GM21619 (cell line): ENCODE measurements around the gene KCNE3.
"Not testable (repeated sequence)": the region's sequence is repeated elsewhere in the genome, so short reads cannot be mapped to it uniquely, and the experiment has no call there.

Experiments used
- ATAC-seq: cut with Tn5 transposase; IDR thresholded peaks from one replicate; pipeline ENCODE4 v1.9.1; 2021; ENCODE audit not compliant: unreplicated experiment

KCNE3 gene

GRCh38 chr11:74443071-74443864 lies 24.1 kb downstream of the KCNE3 start:
- no peak for ATAC-seq

GRCh38 chr11:74442636-74443035 lies 24.7 kb downstream of the KCNE3 start:
- no peak for ATAC-seq

- ATAC-seq = no peak
These were observed 28.7 kb downstream of the KCNE3 start for GRCh38 chr11:74438681-74439080.

GRCh38 chr11:74437441-74438042 lies 29.8 kb downstream of the KCNE3 start:
- no peak for ATAC-seq

GRCh38 chr11:74434528-74434927 lies 32.8 kb downstream of the KCNE3 start:
- ATAC-seq = no peak

GRCh38 chr11:74429205-74429604 lies 38.1 kb downstream of the KCNE3 start:
- ATAC-seq = no peak

GRCh38 chr11:74427384-74427886 lies 39.9 kb downstream of the KCNE3 start:
- ATAC-seq = no peak

- no peak for ATAC-seq
These were observed 42.2 kb downstream of the KCNE3 start for GRCh38 chr11:74425100-74425499.

- ATAC-seq = no peak
These were observed 48.8 kb downstream of the KCNE3 start for GRCh38 chr11:74418509-74418895.

GRCh38 chr11:74417860-74418508 lies 49.4 kb downstream of the KCNE3 start:
- ATAC-seq = no peak

- ATAC-seq = no peak
These were observed 50.0 kb downstream of the KCNE3 start for GRCh38 chr11:74417379-74417804.

- ATAC-seq = not testable (repeated sequence)
These were observed 50.4 kb downstream of the KCNE3 start for GRCh38 chr11:74416974-74417373.

GRCh38 chr11:74412733-74413359 lies 54.5 kb downstream of the KCNE3 start:
- no peak for ATAC-seq

- no peak for ATAC-seq
These were observed 55.0 kb downstream of the KCNE3 start for GRCh38 chr11:74412321-74412720.

GRCh38 chr11:74409633-74410032 lies 57.7 kb downstream of the KCNE3 start:
- no peak for ATAC-seq
